IMR-90 (cell line): ENCODE measurements around the gene AGAP2. TPM values are rescaled to one million over a fixed set of nuclear protein-coding genes. Genes with fewer than 3 reads are reported as not detected.

Experiments used
- ATAC-seq: fragments of 200-7000 bp; cut with Tn5 transposase; 2 replicates; pipeline ENCODE4 v1.9.1; 2020; ENCODE audit warnings: low read depth, mild to moderate bottlenecking, moderate library complexity
- BruUV-seq: library from RNA; stranded (reverse); fragments of 400-500 nt; replicated peaks from 2 replicates; lab custom pipeline; 2021; lab: Mats Ljungman, UMichigan
- CTCF ChIA-PET: fragments of 300-600 bp; formaldehyde crosslinking; extraction: SDS; loops from one replicate; lab custom pipeline; 2021; ENCODE audit warnings: antibody characterized with exemption; lab: Yijun Ruan, JAX
- POLR2A ChIA-PET: fragments of 300-600 bp; sonication (Branson Sonifier 250); formaldehyde crosslinking; loops from one replicate; lab custom pipeline; 2022; ENCODE audit warnings: antibody characterized with exemption; ENCODE audit not compliant: unreplicated experiment; lab: Charles Lee
- DNase-seq: peaks from one replicate; pipeline ENCODE4 v3.0.0; 2013
- H2AFZ ChIP-seq: replicated peaks from 2 replicates; pipeline ENCODE3; 2013; ENCODE audit warnings: low read length, mild to moderate bottlenecking; ENCODE audit not compliant: poor library complexity
- H2AK5ac ChIP-seq: 2 replicates; pipeline ENCODE4 v1.6.1; 2013; ENCODE audit warnings: low read depth, low read length, inconsistent platforms
- H2AK9ac ChIP-seq: replicated peaks from 2 replicates; pipeline ENCODE3; 2013; ENCODE audit warnings: mild to moderate bottlenecking, low read depth, low read length, moderate library complexity; ENCODE audit not compliant: poor library complexity
- H2BK120ac ChIP-seq: 2 replicates; pipeline ENCODE4 v1.6.1; 2013; ENCODE audit warnings: low read depth, low read length, inconsistent platforms
- H2BK15ac ChIP-seq: 3 replicates; pipeline ENCODE4 v1.6.1; 2013; ENCODE audit warnings: low read depth, low read length, inconsistent platforms
- H2BK20ac ChIP-seq: 2 replicates; pipeline ENCODE4 v1.6.1; 2013; ENCODE audit warnings: low read depth, mild to moderate bottlenecking, inconsistent platforms, low read length, moderate library complexity
- H2BK5ac ChIP-seq: 2 replicates; pipeline ENCODE4 v1.6.1; 2013; ENCODE audit warnings: mild to moderate bottlenecking, low read depth, low read length, inconsistent platforms; ENCODE audit not compliant: poor library complexity, severe bottlenecking
- H3K14ac ChIP-seq: replicated peaks from 2 replicates; pipeline ENCODE4 v1.6.1; 2013; ENCODE audit warnings: low read depth, low read length, inconsistent platforms
- H3K18ac ChIP-seq: 2 replicates; pipeline ENCODE4 v1.6.1; 2013; ENCODE audit warnings: low read depth, low read length, control low read depth
- H3K23ac ChIP-seq: 2 replicates; pipeline ENCODE4 v1.6.1; 2013; ENCODE audit warnings: low read depth, low read length, inconsistent platforms
- H3K27ac ChIP-seq: 2 replicates; pipeline ENCODE4 v1.5.1; 2013; ENCODE audit warnings: mild to moderate bottlenecking, control low read depth, low read length; ENCODE audit not compliant: insufficient read depth
- H3K27me3 ChIP-seq: 2 replicates; pipeline ENCODE4 v1.6.1; 2013; ENCODE audit warnings: low read length; ENCODE audit not compliant: control insufficient read depth, insufficient read depth
- H3K36me3 ChIP-seq: 2 replicates; pipeline ENCODE4 v1.6.1; 2013; ENCODE audit warnings: low read length, mixed read lengths; ENCODE audit not compliant: control insufficient read depth, insufficient read depth
- H3K4ac ChIP-seq: 2 replicates; pipeline ENCODE4 v1.6.1; 2013; ENCODE audit warnings: low read depth, low read length, inconsistent platforms
- H3K4me1 ChIP-seq: 2 replicates; pipeline ENCODE4 v1.6.1; 2013; ENCODE audit warnings: low read length, mixed read lengths; ENCODE audit not compliant: control insufficient read depth, insufficient read depth
- H3K4me2 ChIP-seq: 2 replicates; pipeline ENCODE4 v1.6.1; 2013; ENCODE audit warnings: low read depth, mild to moderate bottlenecking, control low read depth, low read length, moderate library complexity
- H3K4me3 ChIP-seq: 2 replicates; pipeline ENCODE4 v1.5.1; 2013; ENCODE audit warnings: low read depth, mild to moderate bottlenecking, control low read depth, low read length, moderate library complexity; ENCODE audit not compliant: insufficient read depth
- H3K56ac ChIP-seq: 2 replicates; pipeline ENCODE4 v1.6.1; 2013; ENCODE audit warnings: low read length, inconsistent platforms; ENCODE audit not compliant: insufficient read depth; ENCODE audit errors: extremely low read depth
- H3K79me1 ChIP-seq, 2 experiments: 2 replicates each; pipeline ENCODE4 v1.6.1; 2013; ENCODE audit warnings: low read length in 2 of 2, inconsistent platforms in 1 of 2, low read depth in 1 of 2
- H3K9ac ChIP-seq: 2 replicates; pipeline ENCODE4 v1.6.1; 2013; ENCODE audit warnings: low read depth, low read length, control low read depth
- H3K9me1 ChIP-seq: 2 replicates; pipeline ENCODE4 v1.6.1; 2013; ENCODE audit warnings: low read length, inconsistent platforms; ENCODE audit not compliant: insufficient read depth
- H3K9me3 ChIP-seq: 2 replicates; pipeline ENCODE4 v1.6.1; 2013; ENCODE audit warnings: low read length; ENCODE audit not compliant: control insufficient read depth, insufficient read depth
- H4K20me1 ChIP-seq: 2 replicates; pipeline ENCODE4 v1.6.1; 2013; ENCODE audit warnings: low read length, inconsistent platforms; ENCODE audit not compliant: insufficient read depth
- H4K5ac ChIP-seq: 2 replicates; pipeline ENCODE4 v1.6.1; 2013; ENCODE audit warnings: mild to moderate bottlenecking, low read depth, low read length, control low read depth
- H4K8ac ChIP-seq, 2 experiments: 2 replicates each; pipeline ENCODE4 v1.6.1; 2013; ENCODE audit warnings: low read depth in 2 of 2, low read length in 2 of 2, control low read depth in 1 of 2, inconsistent platforms in 1 of 2
- H4K91ac ChIP-seq: 2 replicates; pipeline ENCODE4 v1.6.1; 2013; ENCODE audit warnings: low read depth, low read length, inconsistent platforms; ENCODE audit not compliant: insufficient read depth
- POLR2A ChIP-seq: IDR thresholded peaks from 2 replicates; pipeline ENCODE4 v1.6.1; 2012; ENCODE audit warnings: mild to moderate bottlenecking, low read depth, low read length
- RAD21 ChIP-seq: IDR thresholded peaks from 2 replicates; pipeline ENCODE4 v1.6.1; 2012; ENCODE audit warnings: low read length, improper control_type of control experiment
- SMC3 ChIP-seq: fragments of 150-350 bp; IDR thresholded peaks from 2 replicates; pipeline ENCODE4 v1.6.1; 2016; ENCODE audit warnings: low read depth, mild to moderate bottlenecking, antibody characterized with exemption, low read length, moderate library complexity
- WGBS, 2 experiments: methylation state at CpG; one replicate each; pipeline versions ENCODE4 v1.1.5 to v1.1.7; 2013; ENCODE audit warnings: missing lambda C conversion rate in 2 of 2; ENCODE audit not compliant: insufficient read length in 1 of 2; ENCODE audit errors: extremely low coverage in 2 of 2; 5-methylcytosine and 5-hydroxymethylcytosine counted together
- dilution Hi-C: fragments of 300-500 bp; cut with HindIII; formaldehyde crosslinking; loops from one replicate; pipeline ENCODE4 v1.14.3; 2018; ENCODE audit warnings: low sequenced_read_pairs; ENCODE audit not compliant: unreplicated experiment
- in situ Hi-C: fragments of 300-500 bp; cut with MboI; formaldehyde crosslinking; loops from 3 replicates; pipeline ENCODE4 v1.14.3; 2019; ENCODE audit warnings: low sequenced_read_pairs, inconsistent platforms, mixed read lengths
- intact Hi-C: fragments of 100-400 bp; cut with micrococcal nuclease; formaldehyde crosslinking; loops from 2 replicates; pipeline ENCODE4 v1.10.0; 2022
- polyA plus RNA-seq, 3 experiments: library from polyadenylated mRNA; depleted of rRNA; stranded (reverse); fragments of >200 nt; gene quantifications; 2 replicates each; pipeline ENCODE4 v1.2.3, GENCODE V29; 2012; ENCODE audit warnings: low replicate concordance in 1 of 3
- total RNA-seq: library from RNA; depleted of rRNA; stranded (reverse); fragments of >200 nt; gene quantifications from 2 replicates; pipeline ENCODE4 v1.2.3, GENCODE V29; 2012
- TF ChIP-seq, protein P1 (sequence below): conservative IDR thresholded peaks from 2 replicates; pipeline ENCODE4 v1.5.1; 2012; ENCODE audit warnings: mild to moderate bottlenecking, low read depth, low read length, improper control_type of control experiment

Gene AGAP2
- total and polyA plus RNA-seq, 2 of the 4 experiments (the other 2 are of a cell fraction), result 0.03 to 0.18 TPM

DNA sequence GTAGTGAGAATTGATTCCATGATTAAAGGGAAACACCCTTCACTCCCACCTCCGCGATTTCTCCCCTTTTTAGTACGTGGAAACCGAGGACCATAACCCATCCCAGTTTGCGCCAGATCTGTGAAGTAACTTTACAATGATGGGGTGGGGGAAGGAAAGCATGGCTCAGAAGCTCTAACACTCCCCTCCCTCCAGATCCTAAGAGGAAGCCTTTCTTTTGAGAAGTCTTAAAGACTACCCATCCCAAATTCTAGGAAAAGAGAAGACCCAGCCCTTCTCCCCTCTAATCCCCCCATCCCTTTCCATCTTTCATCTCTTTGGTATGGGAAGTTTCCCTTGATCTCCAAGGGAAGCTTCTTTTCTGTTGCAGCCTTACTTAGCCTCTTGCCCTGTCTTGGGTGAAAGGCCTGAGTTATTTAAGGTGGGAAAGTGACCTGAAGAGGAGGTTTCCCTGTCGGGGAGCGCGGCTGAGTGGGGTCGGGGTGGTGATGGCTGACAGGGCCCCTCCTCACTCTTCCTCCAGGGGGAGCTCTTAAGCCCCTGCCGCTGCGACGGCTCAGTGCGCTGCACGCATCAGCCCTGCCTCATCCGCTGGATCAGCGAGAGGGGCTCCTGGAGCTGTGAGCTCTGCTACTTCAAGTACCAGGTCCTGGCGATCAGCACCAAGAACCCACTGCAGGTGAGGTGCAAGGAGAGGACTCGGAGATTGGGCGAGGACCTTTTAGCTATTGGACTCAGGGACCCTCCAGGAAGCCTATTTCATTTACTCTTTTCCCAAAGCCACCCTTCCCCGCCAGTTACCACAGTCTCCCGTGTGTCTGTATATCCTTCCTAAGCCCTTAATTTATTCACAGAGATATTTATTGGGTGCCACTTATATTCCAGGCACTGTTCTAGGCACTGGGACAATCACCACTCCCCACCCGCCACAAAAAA is 18.1 kb upstream of the AGAP2 start:
- H2BK5ac ChIP-seq, result no peak overlapping the region
- H3K23ac ChIP-seq, result no peak overlapping the region
- dilution Hi-C loops, result no loop called here
- TF ChIP-seq POLR2A, result no peak
- TF ChIP-seq, protein P1, sequence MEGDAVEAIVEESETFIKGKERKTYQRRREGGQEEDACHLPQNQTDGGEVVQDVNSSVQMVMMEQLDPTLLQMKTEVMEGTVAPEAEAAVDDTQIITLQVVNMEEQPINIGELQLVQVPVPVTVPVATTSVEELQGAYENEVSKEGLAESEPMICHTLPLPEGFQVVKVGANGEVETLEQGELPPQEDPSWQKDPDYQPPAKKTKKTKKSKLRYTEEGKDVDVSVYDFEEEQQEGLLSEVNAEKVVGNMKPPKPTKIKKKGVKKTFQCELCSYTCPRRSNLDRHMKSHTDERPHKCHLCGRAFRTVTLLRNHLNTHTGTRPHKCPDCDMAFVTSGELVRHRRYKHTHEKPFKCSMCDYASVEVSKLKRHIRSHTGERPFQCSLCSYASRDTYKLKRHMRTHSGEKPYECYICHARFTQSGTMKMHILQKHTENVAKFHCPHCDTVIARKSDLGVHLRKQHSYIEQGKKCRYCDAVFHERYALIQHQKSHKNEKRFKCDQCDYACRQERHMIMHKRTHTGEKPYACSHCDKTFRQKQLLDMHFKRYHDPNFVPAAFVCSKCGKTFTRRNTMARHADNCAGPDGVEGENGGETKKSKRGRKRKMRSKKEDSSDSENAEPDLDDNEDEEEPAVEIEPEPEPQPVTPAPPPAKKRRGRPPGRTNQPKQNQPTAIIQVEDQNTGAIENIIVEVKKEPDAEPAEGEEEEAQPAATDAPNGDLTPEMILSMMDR, result peak; percentile 56
- TF ChIP-seq SMC3, result 0 out of 2 replicates have a peak, but pooled peaks have one; percentile 6
- peak; percentile 28 for TF ChIP-seq RAD21
- ChIA-PET CTCF (interaction anchor here (0.7 kb wide), 1 partner anchor 186 kb away, joined by 3 read pairs; no protein-coding TSS in a partner anchor), POLR2A (no interaction called here)
- H2AK5ac ChIP-seq, result no peak overlapping the region
- H3K18ac ChIP-seq, result no peak overlapping the region
- intact Hi-C loops, result no loop called here
- no peak overlapping the region for H4K5ac ChIP-seq
- no peak overlapping the region for H3K4me3 ChIP-seq
- 64% methylated on average over 9 of the region's 22 CpGs; no CpG with 5 or more reads in 1 of the 2 experiments for WGBS, 2 experiments
- peaks cover 0 to 9% of the 10 kb centered on the region in 2 experiments; a peak in 3 of 4 replicates for H3K79me1 ChIP-seq
- H4K8ac ChIP-seq, result no peak overlapping the region
- H2AFZ ChIP-seq, result peak overlapping the region; percentile 12
- H3K9me1 ChIP-seq, result peaks cover 4% of the 10 kb centered on the region
- H2AK9ac ChIP-seq, result no peak overlapping the region
- H4K20me1 ChIP-seq, result no peaks in the 10 kb centered on the region; the same call in 1 of the 2 replicates
- DNase-seq (no peak), ATAC-seq (no peak)
- H3K4ac ChIP-seq, result no peak overlapping the region
- peak overlapping the region; percentile 35 for H3K4me2 ChIP-seq
- BruUV-seq, result no TSS peak
- H3K4me1 ChIP-seq, result peaks cover 3% of the 10 kb centered on the region; the same call in 1 of the 2 replicates
- in situ Hi-C loops, result no loop called here
- H3K27me3 ChIP-seq, result peaks cover 10% of the 10 kb centered on the region
- H3K36me3 ChIP-seq, result peaks cover 9% of the 10 kb centered on the region
- H2BK20ac ChIP-seq, result no peak overlapping the region
- no peak overlapping the region for H3K14ac ChIP-seq
- no peak overlapping the region for H2BK120ac ChIP-seq
- H3K9ac ChIP-seq, result no peak overlapping the region
- H3K9me3 ChIP-seq, result no peaks in the 10 kb centered on the region
- no peak overlapping the region for H2BK15ac ChIP-seq
- no peak overlapping the region for H4K91ac ChIP-seq
- no peak overlapping the region for H3K27ac ChIP-seq
- H3K56ac ChIP-seq, result no peak overlapping the region
